Kidney glomerular epithelial cell (primary cell): ENCODE measurements around the gene PYGO1.
A peak's percentile ranks its signal among the peaks of the same experiment; 100 is the strongest.
"Not testable (repeated sequence)": the region's sequence is repeated elsewhere in the genome, so short reads cannot be mapped to it uniquely, and the experiment has no call there.

Experiments
- DNase-seq: peaks from one replicate; lab custom pipeline; 2025; lab: John Stamatoyannopoulos, UW

Gene PYGO1

GRCh38 chr15:55588070-55588814, at the start of gene PYGO1:
PYGO1 (minus strand) TSS chr15:55588345; CDS start chr15:55587883, 462 bp downstream.
- DNase-seq = peak; percentile 29

- DNase-seq = no peak
Measured at GRCh38 chr15:55637086-55637485, 48.9 kb upstream of the PYGO1 start.

- DNase-seq = no peak
Measured at GRCh38 chr15:55633731-55634130, 45.6 kb upstream of the PYGO1 start.

- DNase-seq = no peak
Measured at GRCh38 chr15:55632434-55632833, 44.3 kb upstream of the PYGO1 start.

GRCh38 chr15:55630858-55631257, 42.7 kb upstream of the PYGO1 start:
- DNase-seq = no peak

GRCh38 chr15:55628369-55628730, 40.2 kb upstream of the PYGO1 start:
- no peak for DNase-seq

- DNase-seq = peak; percentile 68
Measured at GRCh38 chr15:55627730-55628368, 39.7 kb upstream of the PYGO1 start.

- DNase-seq = no peak
Measured at GRCh38 chr15:55619783-55620182, 31.6 kb upstream of the PYGO1 start.

- no peak for DNase-seq
Measured at GRCh38 chr15:55618387-55618786, 30.2 kb upstream of the PYGO1 start.

GRCh38 chr15:55615445-55615844, 27.3 kb upstream of the PYGO1 start:
- no peak for DNase-seq

GRCh38 chr15:55613727-55614126, 25.6 kb upstream of the PYGO1 start:
- no peak for DNase-seq

- no peak for DNase-seq
Measured at GRCh38 chr15:55606214-55606613, 18.1 kb upstream of the PYGO1 start.

- DNase-seq = no peak
Measured at GRCh38 chr15:55601374-55601773, 13.2 kb upstream of the PYGO1 start.

GRCh38 chr15:55599439-55599838, 11.3 kb upstream of the PYGO1 start:
- DNase-seq = no peak

- DNase-seq = not testable (repeated sequence)
Measured at GRCh38 chr15:55593019-55593418, 4.9 kb upstream of the PYGO1 start.

- no peak for DNase-seq
Measured at GRCh38 chr15:55590788-55591187, 2.6 kb upstream of the PYGO1 start.

GRCh38 chr15:55589287-55589686, 1.1 kb upstream of the PYGO1 start:
- DNase-seq = no peak

GRCh38 chr15:55588815-55589115, 620 bp upstream of the PYGO1 start:
- DNase-seq = no peak

- peak; percentile 11 for DNase-seq
Measured at GRCh38 chr15:55587321-55588069, 650 bp downstream of the PYGO1 start.

GRCh38 chr15:55586808-55587207, 1.3 kb downstream of the PYGO1 start:
- no peak for DNase-seq

GRCh38 chr15:55576943-55577342, 11.2 kb downstream of the PYGO1 start:
- DNase-seq = no peak

- DNase-seq = no peak
Measured at GRCh38 chr15:55574096-55574495, 14.0 kb downstream of the PYGO1 start.

GRCh38 chr15:55573224-55573623, 14.9 kb downstream of the PYGO1 start:
- DNase-seq = no peak
